Measurements from ENCODE around the gene NCBP3. TPM values are rescaled to one million over a fixed set of nuclear protein-coding genes. Genes with fewer than 3 reads are reported as not detected.

Gene NCBP3
- total and polyA plus RNA-seq, 2 donors from 2014 or later: 14.5 to 41.5 TPM

- no peak overlapping the region for H3K4me3 ChIP-seq (ENCODE audit: low read length in 3 of 3)
- peaks cover 4% of the 10 kb centered on the region for H3K27me3 ChIP-seq (ENCODE audit: control insufficient read depth, insufficient read depth, low read length)
- H3K9me3 ChIP-seq (ENCODE audit: control insufficient read depth in 2 of 3, insufficient read depth in 1 of 3, low read length in 3 of 3): no peaks in the 10 kb centered on the region
- intact Hi-C loops (cut with DNase I): no loop called here
- TF ChIP-seq CTCF (IDR thresholded peaks at IDR 0.05; ENCODE audit: borderline replicate concordance, extremely low read depth, insufficient read depth): no peak
- H3K4me1 ChIP-seq (ENCODE audit: control insufficient read depth in 2 of 3, insufficient read depth in 2 of 3, low read depth in 1 of 3, low read length in 3 of 3): peaks cover 0 to 30% (median 13%) of the 10 kb centered on the region in 3 donors
- DNase-seq (no peak), FAIRE-seq (no peak)
- H3K9ac ChIP-seq (ENCODE audit: low read length in 3 of 3): no peak overlapping the region
- H3K27ac ChIP-seq (ENCODE audit: low read depth in 2 of 2, low read length in 2 of 2): no peak overlapping the region
- no peaks in the 10 kb centered on the region for H3K36me3 ChIP-seq (ENCODE audit: control insufficient read depth in 2 of 3, insufficient read depth in 3 of 3, low read length in 3 of 3)
Observed at GRCh38 chr17:3890878-3891219, 44.8 kb upstream of the NCBP3 start.

- Histone ChIP-seq H3K9ac (ENCODE audit: low read length in 3 of 3) (no peak overlapping the region), H3K36me3 (ENCODE audit: control insufficient read depth in 2 of 3, insufficient read depth in 3 of 3, low read length in 3 of 3) (no peaks in the 10 kb centered on the region), H3K4me3 (ENCODE audit: low read length in 3 of 3) (no peak overlapping the region), H3K4me1 (ENCODE audit: control insufficient read depth in 2 of 3, insufficient read depth in 2 of 3, low read depth in 1 of 3, low read length in 3 of 3) (peaks cover 0 to 33% (median 13%) of the 10 kb centered on the region in 3 donors), H3K9me3 (ENCODE audit: control insufficient read depth in 2 of 3, insufficient read depth in 1 of 3, low read length in 3 of 3) (no peaks in the 10 kb centered on the region), H3K27me3 (ENCODE audit: control insufficient read depth, insufficient read depth, low read length) (peaks cover 4% of the 10 kb centered on the region), H3K27ac (ENCODE audit: low read depth in 2 of 2, low read length in 2 of 2) (no peak overlapping the region)
- intact Hi-C loops (cut with DNase I): no loop called here
- TF ChIP-seq CTCF (IDR thresholded peaks at IDR 0.05; ENCODE audit: borderline replicate concordance, extremely low read depth, insufficient read depth): no peak
- DNase-seq (peak; percentile 75 to 93 (median 86)), FAIRE-seq (no peak)
Observed at GRCh38 chr17:3890082-3890877, 44.2 kb upstream of the NCBP3 start.

GRCh38 chr17:3889325-3890012 lies 43.4 kb upstream of the NCBP3 start:
- no peaks in the 10 kb centered on the region for H3K36me3 ChIP-seq (ENCODE audit: control insufficient read depth in 2 of 3, insufficient read depth in 3 of 3, low read length in 3 of 3)
- no peak overlapping the region for H3K9ac ChIP-seq (ENCODE audit: low read length in 3 of 3)
- H3K4me1 ChIP-seq (ENCODE audit: control insufficient read depth in 2 of 3, insufficient read depth in 2 of 3, low read depth in 1 of 3, low read length in 3 of 3): peaks cover 0 to 33% (median 9%) of the 10 kb centered on the region in 3 donors
- H3K27me3 ChIP-seq (ENCODE audit: control insufficient read depth, insufficient read depth, low read length): peaks cover 4% of the 10 kb centered on the region
- no peak for FAIRE-seq
- H3K4me3 ChIP-seq (ENCODE audit: low read length in 3 of 3): no peak overlapping the region
- intact Hi-C loops (cut with DNase I): no loop called here
- DNase-seq: no peak
- no peak overlapping the region for H3K27ac ChIP-seq (ENCODE audit: low read depth in 2 of 2, low read length in 2 of 2)
- no peaks in the 10 kb centered on the region for H3K9me3 ChIP-seq (ENCODE audit: control insufficient read depth in 2 of 3, insufficient read depth in 1 of 3, low read length in 3 of 3)
- TF ChIP-seq CTCF (IDR thresholded peaks at IDR 0.05; ENCODE audit: borderline replicate concordance, extremely low read depth, insufficient read depth): no peak
